ENCODE measurements around the gene RNF227. TPM values are rescaled to one million over a fixed set of nuclear protein-coding genes. Genes with fewer than 3 reads are reported as not detected.

Gene RNF227
- total RNA-seq, 1 donor from 2014 or later: 2.8 TPM

DNA sequence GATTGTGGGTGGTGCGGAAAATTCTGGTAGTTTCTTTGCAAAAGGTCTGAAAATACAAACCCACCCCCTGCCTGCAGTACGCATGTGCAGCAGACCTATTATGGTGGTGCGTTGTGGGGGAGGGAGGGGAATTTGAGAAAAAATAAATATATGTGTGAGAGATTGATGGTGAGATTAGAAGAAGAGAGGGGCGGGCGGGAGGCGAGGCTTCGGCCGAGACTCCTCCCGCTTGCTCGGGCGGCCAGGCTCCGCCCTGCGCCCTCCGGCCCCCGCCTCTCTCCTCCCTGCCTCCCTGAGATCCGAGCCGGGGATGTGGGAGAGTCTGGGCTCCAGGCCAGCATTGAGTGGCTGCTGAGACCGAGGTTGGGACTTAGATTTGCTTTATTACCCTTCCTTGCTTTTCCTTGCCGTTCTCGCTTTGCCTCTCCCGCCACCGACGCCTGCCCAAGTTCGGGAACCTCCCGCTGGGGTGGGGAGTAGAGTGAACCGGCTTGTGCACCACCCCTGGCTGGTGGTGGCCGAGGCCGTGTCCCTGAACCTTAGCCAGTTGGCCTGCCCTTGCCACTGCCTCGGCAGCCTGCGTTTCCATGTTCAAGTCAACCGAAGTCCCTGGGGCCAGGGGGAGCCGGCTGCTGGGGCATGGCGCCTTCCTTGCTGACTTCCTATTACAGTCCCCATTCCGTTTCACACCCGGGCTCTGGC is 28.5 kb downstream of the RNF227 start:
- POLR2A ChIA-PET: interaction anchor here (1.9 kb wide), 1 partner anchor 46 kb away, joined by 6 read pairs; no protein-coding TSS in a partner anchor
- Mint-ChIP-seq H3K27ac (no peak overlapping the region), H3K36me3 (ENCODE audit: low read depth) (peaks cover 24% of the 10 kb centered on the region), H3K4me1 (peaks cover 8% of the 10 kb centered on the region), H3K27me3 (no peaks in the 10 kb centered on the region), H3K9me3 (no peaks in the 10 kb centered on the region), H3K4me3 (no peak overlapping the region)
- CTCF ChIA-PET: no interaction called here
- TF ChIP-seq, protein P1, sequence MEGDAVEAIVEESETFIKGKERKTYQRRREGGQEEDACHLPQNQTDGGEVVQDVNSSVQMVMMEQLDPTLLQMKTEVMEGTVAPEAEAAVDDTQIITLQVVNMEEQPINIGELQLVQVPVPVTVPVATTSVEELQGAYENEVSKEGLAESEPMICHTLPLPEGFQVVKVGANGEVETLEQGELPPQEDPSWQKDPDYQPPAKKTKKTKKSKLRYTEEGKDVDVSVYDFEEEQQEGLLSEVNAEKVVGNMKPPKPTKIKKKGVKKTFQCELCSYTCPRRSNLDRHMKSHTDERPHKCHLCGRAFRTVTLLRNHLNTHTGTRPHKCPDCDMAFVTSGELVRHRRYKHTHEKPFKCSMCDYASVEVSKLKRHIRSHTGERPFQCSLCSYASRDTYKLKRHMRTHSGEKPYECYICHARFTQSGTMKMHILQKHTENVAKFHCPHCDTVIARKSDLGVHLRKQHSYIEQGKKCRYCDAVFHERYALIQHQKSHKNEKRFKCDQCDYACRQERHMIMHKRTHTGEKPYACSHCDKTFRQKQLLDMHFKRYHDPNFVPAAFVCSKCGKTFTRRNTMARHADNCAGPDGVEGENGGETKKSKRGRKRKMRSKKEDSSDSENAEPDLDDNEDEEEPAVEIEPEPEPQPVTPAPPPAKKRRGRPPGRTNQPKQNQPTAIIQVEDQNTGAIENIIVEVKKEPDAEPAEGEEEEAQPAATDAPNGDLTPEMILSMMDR (IDR thresholded peaks at IDR 0.05): no peak
- DNase-seq (peak; percentile 60), ATAC-seq (ENCODE audit: low read depth) (peak; percentile 76)
- intact Hi-C loops (cut with micrococcal nuclease): loop anchor here (1.0 to 2.0 kb wide), 5 partner anchors 25 to 201 kb away; partner anchors contain the start of genes CNTROB, KDM6B and TP53

GRCh38 chr17:7887038-7887481 is 29.0 kb downstream of the RNF227 start:
- no peak for DNase-seq
- Mint-ChIP-seq H3K36me3 (ENCODE audit: low read depth) (peaks cover 22% of the 10 kb centered on the region), H3K27ac (no peak overlapping the region), H3K4me1 (peaks cover 8% of the 10 kb centered on the region), H3K27me3 (no peaks in the 10 kb centered on the region), H3K9me3 (no peaks in the 10 kb centered on the region), H3K4me3 (no peak overlapping the region)
- TF ChIP-seq, protein P1 (IDR thresholded peaks at IDR 0.05): no peak
- ChIA-PET CTCF (interaction anchor here (1.3 kb wide), 1 partner anchor 22 kb away, joined by 3 read pairs; no protein-coding TSS in a partner anchor), POLR2A (interaction anchor here (1.1 kb wide), 1 partner anchor 44 kb away, joined by 4 read pairs; no protein-coding TSS in a partner anchor)
- intact Hi-C loops (cut with micrococcal nuclease): loop anchor here (1.0 to 2.0 kb wide), 5 partner anchors 25 to 200 kb away; partner anchors contain the start of genes CNTROB, KDM6B and TP53
- no peak for ATAC-seq (ENCODE audit: low read depth)

GRCh38 chr17:7886227-7887037 is 29.7 kb downstream of the RNF227 start:
- ChIA-PET CTCF (interaction anchor here (1.2 to 1.3 kb wide), 3 partner anchors 21 to 41 kb away, joined by 3 to 6 read pairs (median 3); no protein-coding TSS in a partner anchor), POLR2A (interaction anchor here (0.6 to 1.7 kb wide), 14 partner anchors 9 to 549 kb away, joined by 3 to 16 read pairs (median 4); partner anchors contain the start of genes NAA38, NDEL1, RNF227 and TP53)
- intact Hi-C loops (cut with micrococcal nuclease): loop anchor here (1.0 to 2.0 kb wide), 6 partner anchors 24 to 200 kb away; partner anchors contain the start of genes CNTROB, KDM6B, NAA38 and TP53
- H3K36me3 Mint-ChIP-seq (ENCODE audit: low read depth): peaks cover 18% of the 10 kb centered on the region
- TF ChIP-seq, protein P1 (IDR thresholded peaks at IDR 0.05): no peak
- H3K27me3 Mint-ChIP-seq: no peaks in the 10 kb centered on the region
- H3K4me3 Mint-ChIP-seq: no peak overlapping the region
- H3K9me3 Mint-ChIP-seq: no peaks in the 10 kb centered on the region
- H3K27ac Mint-ChIP-seq: no peak overlapping the region
- peaks cover 8% of the 10 kb centered on the region for H3K4me1 Mint-ChIP-seq
- DNase-seq (peak; percentile 44), ATAC-seq (ENCODE audit: low read depth) (peak; percentile 4)

DNA sequence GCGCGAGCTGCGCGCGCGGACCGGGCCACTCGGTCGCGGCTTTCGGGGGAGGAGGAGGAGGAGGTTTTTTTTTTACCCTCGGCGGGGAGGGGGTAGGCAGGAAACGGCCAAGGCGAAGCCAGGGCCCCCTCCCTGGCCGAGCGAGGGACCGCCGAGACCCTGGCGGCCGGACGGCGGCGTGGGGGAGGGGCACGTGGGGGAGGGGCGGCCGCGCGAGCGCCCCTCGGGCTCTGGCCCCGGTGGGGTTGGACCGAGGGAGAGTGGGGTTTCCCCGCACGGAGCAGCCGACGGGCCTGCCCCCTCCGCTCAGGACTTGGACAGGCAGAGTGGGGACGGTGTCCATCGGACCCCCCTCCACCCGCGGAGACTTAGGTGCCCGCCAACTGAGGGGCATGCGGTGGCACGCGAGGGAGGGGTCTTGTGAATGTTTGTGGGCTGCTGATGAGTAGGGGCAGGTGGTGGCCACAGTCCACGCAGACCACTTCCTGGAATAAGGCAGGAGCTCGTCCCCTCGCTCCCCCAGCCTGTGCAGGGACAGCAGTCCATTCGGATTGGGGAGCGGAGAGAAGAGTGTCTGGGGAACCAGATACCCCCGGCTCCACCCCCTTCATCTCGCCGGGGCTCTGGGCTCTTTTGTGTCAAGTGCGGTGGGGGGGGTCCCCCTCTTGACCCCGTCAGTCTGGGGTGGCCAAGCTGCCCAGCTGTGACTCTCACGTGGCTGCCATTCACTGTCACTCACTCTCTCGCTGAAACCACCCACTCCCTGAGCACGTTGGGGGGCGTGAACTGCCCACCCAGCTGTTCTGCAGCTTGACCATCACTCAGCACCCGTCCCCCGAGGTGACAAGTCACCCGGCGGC is 30.5 kb downstream of the RNF227 start:
- Mint-ChIP-seq H3K9me3 (no peaks in the 10 kb centered on the region), H3K4me3 (no peak overlapping the region), H3K4me1 (peaks cover 8% of the 10 kb centered on the region), H3K27me3 (no peaks in the 10 kb centered on the region), H3K27ac (no peak overlapping the region), H3K36me3 (ENCODE audit: low read depth) (peaks cover 10% of the 10 kb centered on the region)
- ATAC-seq (ENCODE audit: low read depth) (peak; percentile 21), DNase-seq (peak; percentile 53)
- intact Hi-C loops (cut with micrococcal nuclease): loop anchor here (1.0 to 2.0 kb wide), 3 partner anchors 28 to 199 kb away; partner anchors contain the start of genes KDM6B, NAA38 and TP53
- CTCF ChIA-PET: interaction anchor here (1.0 to 1.3 kb wide), 4 partner anchors 20 to 449 kb away, joined by 3 to 6 read pairs (median 3); no protein-coding TSS in a partner anchor
- POLR2A ChIA-PET: interaction anchor here (0.6 to 2.4 kb wide), 15 partner anchors 10 to 550 kb away, joined by 3 to 16 read pairs (median 4); partner anchors contain the start of genes NAA38, NDEL1, RNF227 and TP53
- TF ChIP-seq, protein P1 (IDR thresholded peaks at IDR 0.05): no peak

All from activated B cell treated with CpG ODN at 0.5 μM for 24 hours (primary cell).